Small intestine (tissue), 7 donors: ENCODE results near the gene GRIA3. TPM values are rescaled to one million over a fixed set of nuclear protein-coding genes. Genes with fewer than 3 reads are reported as not detected.
"Not testable (repeated sequence)": the region's sequence is repeated elsewhere in the genome, so short reads cannot be mapped to it uniquely, and the experiment has no call there.

ENCODE experiments used
- DNase-seq, 2 donors: peaks; one replicate each; pipeline versions ENCODE4 v3.0.0 to v3.0.0-alpha.2; 2013
- FAIRE-seq: peaks from 2 replicates; lab custom pipeline; 2012; peaks lifted over from hg19 to GRCh38; lab: Jason Lieb, UNC
- H3K27ac ChIP-seq, 3 donors: one replicate each; pipeline ENCODE4 v1.5.1; 2013; ENCODE audit warnings: low read length in 2 of 3, mild to moderate bottlenecking in 2 of 3, control low read depth in 1 of 3, inconsistent platforms in 1 of 3, low read depth in 1 of 3, moderate library complexity in 1 of 3
- H3K27me3 ChIP-seq, 3 donors: one replicate each; pipeline ENCODE4 v1.6.1; 2013; ENCODE audit warnings: low read length in 3 of 3, inconsistent platforms in 1 of 3; ENCODE audit not compliant: control insufficient read depth in 3 of 3, insufficient read depth in 3 of 3
- H3K36me3 ChIP-seq, 3 donors: one replicate each; pipeline ENCODE4 v1.6.1; 2013; ENCODE audit warnings: low read length in 3 of 3, inconsistent platforms in 1 of 3, low read depth in 1 of 3, mild to moderate bottlenecking in 1 of 3, moderate library complexity in 1 of 3; ENCODE audit not compliant: control insufficient read depth in 3 of 3, insufficient read depth in 2 of 3
- H3K4me1 ChIP-seq, 3 donors: one replicate each; pipeline ENCODE4 v1.6.1; 2013; ENCODE audit warnings: low read length in 2 of 3, inconsistent platforms in 1 of 3, low read depth in 1 of 3, mild to moderate bottlenecking in 1 of 3, moderate library complexity in 1 of 3; ENCODE audit not compliant: control insufficient read depth in 3 of 3, insufficient read depth in 2 of 3
- H3K4me3 ChIP-seq, 3 donors: one replicate each; pipeline ENCODE4 v1.5.1; 2013; ENCODE audit warnings: low read length in 3 of 3, control low read depth in 1 of 3, inconsistent platforms in 1 of 3, low read depth in 1 of 3, mild to moderate bottlenecking in 1 of 3, moderate library complexity in 1 of 3
- H3K9me3 ChIP-seq, 2 donors: one replicate each; pipeline ENCODE4 v1.6.1; 2013; ENCODE audit warnings: low read depth in 1 of 2, low read length in 1 of 2; ENCODE audit not compliant: control insufficient read depth in 2 of 2, insufficient read depth in 1 of 2
- WGBS, 3 donors: extraction: QIAGEN DNeasy Blood & Tissue Kit; methylation state at CpG; one replicate each; pipeline ENCODE4 v1.1.7; 2013; 5-methylcytosine and 5-hydroxymethylcytosine counted together
- polyA plus RNA-seq, 4 donors: library from polyadenylated mRNA; stranded (reverse) in 3 of 4; unstranded in 1 of 4; fragments of 200-250 nt in 3 of 4; fragments of 120-200 nt in 1 of 4; gene quantifications; one replicate each; pipeline versions ENCODE4 v1.2.1 to v1.2.3, GENCODE V29; 2013
- donor health status: healthy with polysubstance abuse.
- donor health status: control.
- donor health status: control.
- donor health status: Bipolar disorder and iron deficiency.
- donor health status: healthy.

GRIA3 gene
- polyA plus RNA-seq, 4 donors = 0.22 to 1.0 (median 0.84) TPM; not detected in 1

DNA sequence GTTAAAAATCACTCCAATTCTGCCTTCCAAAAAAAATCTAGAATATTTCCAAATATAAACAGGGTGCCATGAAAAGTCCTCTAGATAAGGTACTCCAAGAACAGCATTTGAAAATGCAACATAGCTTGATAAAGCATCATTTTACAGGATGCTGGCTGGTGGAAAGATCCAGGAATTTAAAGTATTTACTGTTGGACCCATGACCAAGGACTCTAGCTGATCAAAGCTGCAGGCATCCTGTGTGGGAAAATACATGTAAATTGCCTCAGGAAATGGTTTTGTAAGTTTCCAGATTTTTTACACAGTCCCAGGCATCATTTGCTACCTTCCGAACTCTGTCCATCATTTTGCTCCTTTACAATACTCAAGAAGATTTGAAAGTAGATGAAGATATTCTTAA is 164.4 kb downstream of the GRIA3 start:
- 93 to 97% (median 94%) methylated on average over 1 of the region's 1 CpG for WGBS, 3 donors
- FAIRE-seq = no peak

DNA sequence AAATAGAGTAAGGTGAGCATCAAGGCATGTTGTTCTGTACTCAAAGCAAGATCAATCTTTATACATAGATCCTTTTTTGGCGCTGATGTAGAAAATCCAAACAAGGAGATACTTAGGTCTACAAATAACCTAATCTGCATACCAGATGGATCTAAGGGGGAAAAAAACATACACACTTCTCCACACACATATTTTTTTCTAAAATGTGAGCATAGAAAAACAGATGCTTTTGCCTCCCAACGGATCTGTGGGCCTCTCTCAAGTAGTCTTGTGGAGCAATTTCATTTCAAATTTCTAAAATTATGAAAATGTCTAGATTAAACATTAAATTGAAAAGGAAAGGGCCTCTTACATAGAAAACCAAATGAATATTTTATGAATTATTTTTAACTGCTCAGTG is 166.1 kb downstream of the GRIA3 start:
- Histone ChIP-seq H3K36me3 (no peaks in the 10 kb centered on the region), H3K4me1 (peaks cover 0 to 10% (median 0%) of the 10 kb centered on the region in 3 donors), H3K27ac (no peak overlapping the region), H3K27me3 (no peaks in the 10 kb centered on the region), H3K9me3 (no peaks in the 10 kb centered on the region), H3K4me3 (no peak overlapping the region)
- no peak for DNase-seq
- WGBS, 3 donors = 56 to 80% (median 69%) methylated on average over 2 of the region's 2 CpGs
- no peak for FAIRE-seq

More for the DNA sequence above, 164.4 kb downstream of the GRIA3 start:
- Histone ChIP-seq H3K27ac (no peak overlapping the region), H3K4me1 (peaks cover 0 to 10% (median 0%) of the 10 kb centered on the region in 3 donors), H3K36me3 (no peaks in the 10 kb centered on the region), H3K9me3 (no peaks in the 10 kb centered on the region), H3K27me3 (no peaks in the 10 kb centered on the region), H3K4me3 (no peak overlapping the region)
- DNase-seq = no peak

DNA sequence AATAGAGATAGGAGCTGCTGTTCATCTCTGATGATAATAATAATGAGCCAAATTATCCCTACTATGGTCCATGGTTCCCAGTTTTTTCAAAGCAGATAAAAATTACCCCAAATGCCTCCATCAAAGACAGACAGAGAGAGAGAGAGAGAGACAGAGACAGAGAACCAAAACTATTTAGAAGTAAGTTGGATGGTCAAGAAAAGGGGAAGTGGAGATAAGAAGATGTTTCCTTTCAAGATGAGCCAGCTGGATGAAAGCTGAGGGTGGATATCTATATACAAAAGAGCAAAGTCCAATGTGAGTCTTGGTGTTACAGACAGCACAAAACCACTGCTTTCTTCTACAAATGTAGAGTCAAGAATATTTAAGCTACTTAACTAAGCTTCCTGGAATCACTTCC is 173.9 kb downstream of the GRIA3 start:
- no peak overlapping the region for H3K4me3 ChIP-seq
- H3K9me3 ChIP-seq = no peaks in the 10 kb centered on the region
- H3K27me3 ChIP-seq = no peaks in the 10 kb centered on the region
- no peak for DNase-seq
- H3K27ac ChIP-seq = no peak overlapping the region
- no peaks in the 10 kb centered on the region for H3K4me1 ChIP-seq
- no peak for FAIRE-seq
- no peaks in the 10 kb centered on the region for H3K36me3 ChIP-seq

DNA sequence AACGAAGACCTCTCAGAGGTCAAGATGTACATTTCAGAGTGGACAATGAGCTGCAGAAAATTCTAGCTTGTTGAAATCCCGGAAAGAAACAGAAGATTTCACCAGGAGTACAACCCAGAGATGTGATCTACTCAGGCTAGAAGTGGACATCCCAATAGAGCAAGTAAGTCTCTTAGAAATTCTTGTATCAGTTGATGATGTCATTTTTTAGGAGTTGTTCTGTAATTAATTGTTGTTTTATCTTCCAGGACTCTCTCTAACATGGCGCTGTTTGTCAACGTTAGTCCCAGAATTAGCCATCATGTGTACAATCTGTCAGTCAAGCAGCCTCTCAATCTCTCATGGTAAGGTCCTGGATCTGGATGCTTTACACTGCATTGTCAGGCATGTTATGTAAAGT is 174.4 kb downstream of the GRIA3 start:
- Histone ChIP-seq H3K4me1 (no peaks in the 10 kb centered on the region), H3K36me3 (no peaks in the 10 kb centered on the region), H3K27me3 (no peaks in the 10 kb centered on the region), H3K27ac (no peak overlapping the region), H3K4me3 (no peak overlapping the region), H3K9me3 (no peaks in the 10 kb centered on the region)
- 69 to 89% (median 74%) methylated on average over 4 of the region's 4 CpGs for WGBS, 3 donors
- FAIRE-seq (no peak), DNase-seq (no peak)

DNA sequence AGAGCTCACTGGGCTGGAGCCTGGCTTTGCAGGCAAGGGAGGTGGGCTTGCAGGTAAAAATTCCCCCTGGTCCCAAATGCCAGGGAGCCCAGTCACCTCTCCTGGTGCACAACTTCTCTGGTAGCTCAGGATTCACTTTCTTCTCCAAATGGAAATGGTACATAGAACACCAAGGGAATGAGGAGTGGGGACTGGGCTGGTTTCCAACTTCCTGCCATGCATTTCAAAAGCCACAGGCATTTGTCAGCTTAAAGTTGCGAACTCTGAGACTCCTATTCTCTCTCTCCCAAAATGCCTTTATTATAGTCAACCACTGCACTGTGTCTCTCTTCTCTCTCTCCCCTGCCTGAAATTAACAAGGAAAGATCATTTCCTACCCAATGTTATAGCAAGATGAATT is 177.3 kb downstream of the GRIA3 start:
- FAIRE-seq = no peak
- DNase-seq = no peak
- WGBS, 3 donors = 69 to 83% (median 74%) methylated on average over 1 of the region's 1 CpG

DNA sequence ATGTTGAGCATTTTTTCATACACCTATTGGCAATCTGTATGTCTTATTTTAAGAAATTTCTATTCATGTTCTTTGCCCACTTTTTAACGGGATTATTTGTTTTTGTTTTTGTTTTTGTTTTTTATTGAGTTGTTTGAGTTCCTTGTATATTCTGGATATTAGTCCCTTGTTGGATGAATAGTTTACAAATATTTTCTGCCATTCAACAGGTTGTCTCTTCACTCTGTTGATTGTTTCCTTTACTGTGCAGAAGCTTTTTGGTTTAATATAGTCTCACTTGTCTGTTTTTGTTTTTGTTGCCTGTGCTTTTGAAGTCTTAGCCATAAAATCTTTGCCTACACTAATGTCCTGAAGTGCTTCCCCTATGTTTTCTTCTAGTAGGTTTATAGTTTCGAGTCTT is 202.1 kb downstream of the GRIA3 start:
- not testable (repeated sequence) for H3K4me3 ChIP-seq, H3K27ac ChIP-seq, H3K4me1 ChIP-seq, FAIRE-seq, H3K27me3 ChIP-seq, DNase-seq, H3K36me3 ChIP-seq, H3K9me3 ChIP-seq
- 58 to 86% (median 71%) methylated on average over 2 of the region's 2 CpGs for WGBS, 3 donors

More for the DNA sequence above, 177.3 kb downstream of the GRIA3 start:
- Histone ChIP-seq H3K27me3 (no peaks in the 10 kb centered on the region), H3K4me1 (no peaks in the 10 kb centered on the region), H3K27ac (no peak overlapping the region), H3K4me3 (no peak overlapping the region), H3K36me3 (no peaks in the 10 kb centered on the region), H3K9me3 (no peaks in the 10 kb centered on the region)

DNA sequence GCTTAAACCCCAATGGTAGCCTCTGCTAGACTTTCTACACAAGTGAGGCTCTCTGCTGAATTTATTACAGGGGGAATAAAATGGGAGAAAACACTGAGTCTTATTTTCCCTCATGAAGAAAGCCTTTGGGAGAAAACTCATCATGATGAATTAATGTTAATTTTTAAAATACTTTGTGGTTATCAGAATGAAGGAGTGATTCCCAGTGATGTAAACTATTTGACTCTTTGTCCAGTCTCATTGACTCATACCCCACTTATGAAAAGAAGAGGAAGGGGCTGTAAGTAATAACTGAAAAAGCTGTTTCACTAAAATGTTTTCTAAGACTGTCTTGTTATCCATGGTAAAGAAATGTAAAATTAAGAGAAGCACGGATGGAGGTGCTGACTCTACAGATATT is 208.8 kb downstream of the GRIA3 start:
- WGBS, 3 donors = 67 to 96% (median 69%) methylated on average over 1 of the region's 1 CpG

DNA sequence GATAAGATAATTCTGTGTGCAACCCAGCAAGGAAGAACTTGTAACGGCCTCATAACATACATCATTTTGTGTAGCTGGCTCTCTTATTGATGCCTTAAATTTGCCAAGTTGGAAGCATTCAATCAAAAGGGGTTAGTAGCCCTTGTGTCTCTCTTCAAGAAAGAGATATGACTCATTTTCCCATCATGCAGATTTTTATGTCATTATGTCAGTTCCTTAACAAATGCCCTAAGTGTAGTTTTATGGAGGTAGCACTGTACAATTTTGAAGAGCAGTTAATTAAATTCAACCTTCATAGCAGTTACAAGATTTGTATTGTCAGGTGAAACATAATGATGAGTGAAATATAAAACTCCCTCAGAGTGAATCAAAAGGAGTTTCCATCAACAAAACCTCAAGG is 215.6 kb downstream of the GRIA3 start:
- Histone ChIP-seq H3K27ac (no peak overlapping the region), H3K27me3 (no peaks in the 10 kb centered on the region), H3K9me3 (no peaks in the 10 kb centered on the region), H3K36me3 (no peaks in the 10 kb centered on the region), H3K4me1 (no peaks in the 10 kb centered on the region), H3K4me3 (no peak overlapping the region)
- FAIRE-seq (no peak), DNase-seq (no peak)
- WGBS, 3 donors = 29 to 58% (median 53%) methylated on average over 1 of the region's 1 CpG

More for the DNA sequence above, 208.8 kb downstream of the GRIA3 start:
- Histone ChIP-seq H3K9me3 (peaks cover 0 to 4% of the 10 kb centered on the region in 2 donors), H3K27ac (no peak overlapping the region), H3K4me3 (no peak overlapping the region), H3K27me3 (no peaks in the 10 kb centered on the region), H3K4me1 (no peaks in the 10 kb centered on the region), H3K36me3 (no peaks in the 10 kb centered on the region)
- FAIRE-seq = no peak
- no peak for DNase-seq

DNA sequence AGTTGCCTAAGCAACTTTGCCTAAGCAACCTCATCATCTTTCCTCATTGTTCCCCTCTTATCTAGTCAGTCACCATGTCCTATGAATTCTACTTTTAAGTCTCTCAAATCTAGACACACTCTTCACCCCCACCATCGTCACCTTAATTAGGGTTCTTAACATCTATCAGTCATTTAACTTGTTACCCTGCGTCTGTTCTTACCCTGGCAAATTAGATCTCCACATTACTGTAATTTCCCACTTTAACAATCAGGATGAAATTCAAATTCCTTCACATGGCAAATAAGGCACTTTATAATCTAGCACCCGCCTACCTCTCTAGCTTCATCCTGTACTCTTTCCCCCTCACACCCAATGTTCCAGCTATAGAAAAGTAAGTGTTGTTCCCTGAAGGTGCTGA is 221.2 kb downstream of the GRIA3 start:
- no peak for DNase-seq
- WGBS, 3 donors = 71 to 93% (median 81%) methylated on average over 3 of the region's 3 CpGs
- peaks cover 0 to 2% of the 10 kb centered on the region in 2 donors for H3K9me3 ChIP-seq
- no peaks in the 10 kb centered on the region for H3K4me1 ChIP-seq
- no peaks in the 10 kb centered on the region for H3K27me3 ChIP-seq
- H3K36me3 ChIP-seq = no peaks in the 10 kb centered on the region
- no peak overlapping the region for H3K4me3 ChIP-seq
- FAIRE-seq = no peak
- no peak overlapping the region for H3K27ac ChIP-seq
